Measurements from ENCODE around the gene FAM110C. TPM values are rescaled to one million over a fixed set of nuclear protein-coding genes. Genes with fewer than 3 reads are reported as not detected.
A peak's percentile ranks its signal among the peaks of the same experiment; 100 is the strongest.

The FAM110C gene
- total RNA-seq, 1 experiment from 2014 or later, result 20.6 TPM

- CTCF ChIA-PET, result interaction anchor here (1.0 to 1.2 kb wide), 2 partner anchors 13 to 231 kb away, joined by 3 to 4 read pairs; no protein-coding TSS in a partner anchor
- Mint-ChIP-seq H3K4me1 (ENCODE audit: low read depth, unreplicated experiment) (peaks cover 31% of the 10 kb centered on the region), H3K27ac (ENCODE audit: unreplicated experiment) (peak overlapping the region; percentile 91), H3K36me3 (ENCODE audit: insufficient read depth, unreplicated experiment) (peaks cover 20% of the 10 kb centered on the region), H3K9me3 (ENCODE audit: low read depth, unreplicated experiment) (no peaks in the 10 kb centered on the region), H3K27me3 (ENCODE audit: unreplicated experiment) (no peaks in the 10 kb centered on the region), H3K4me3 (ENCODE audit: low read depth, unreplicated experiment) (no peak overlapping the region)
- BruUV-seq (replicated peaks), result no TSS peak
- peak; percentile 61 for DNase-seq
- intact Hi-C loops (cut with micrococcal nuclease; ENCODE audit: unreplicated experiment), result no loop called here
- no peak for TF ChIP-seq CTCF (IDR thresholded peaks at IDR 0.05; ENCODE audit: unreplicated experiment)
These were observed 12.7 kb downstream of the FAM110C start for GRCh38 chr2:33620-34019.

GRCh38 chr2:32068-32467, 14.2 kb downstream of the FAM110C start:
- peaks cover 10% of the 10 kb centered on the region for H3K36me3 Mint-ChIP-seq (ENCODE audit: insufficient read depth, unreplicated experiment)
- CTCF ChIA-PET, result no interaction called here
- TF ChIP-seq CTCF (IDR thresholded peaks at IDR 0.05; ENCODE audit: unreplicated experiment), result no peak
- DNase-seq, result no peak
- H3K4me3 Mint-ChIP-seq (ENCODE audit: low read depth, unreplicated experiment), result no peak overlapping the region
- no peaks in the 10 kb centered on the region for H3K9me3 Mint-ChIP-seq (ENCODE audit: low read depth, unreplicated experiment)
- no peak overlapping the region for H3K27ac Mint-ChIP-seq (ENCODE audit: unreplicated experiment)
- peaks cover 25% of the 10 kb centered on the region for H3K4me1 Mint-ChIP-seq (ENCODE audit: low read depth, unreplicated experiment)
- intact Hi-C loops (cut with micrococcal nuclease; ENCODE audit: unreplicated experiment), result no loop called here
- no TSS peak for BruUV-seq (replicated peaks)
- no peaks in the 10 kb centered on the region for H3K27me3 Mint-ChIP-seq (ENCODE audit: unreplicated experiment)

- Mint-ChIP-seq H3K36me3 (ENCODE audit: insufficient read depth, unreplicated experiment) (peaks cover 10% of the 10 kb centered on the region), H3K9me3 (ENCODE audit: low read depth, unreplicated experiment) (no peaks in the 10 kb centered on the region), H3K27me3 (ENCODE audit: unreplicated experiment) (no peaks in the 10 kb centered on the region), H3K27ac (ENCODE audit: unreplicated experiment) (no peak overlapping the region), H3K4me1 (ENCODE audit: low read depth, unreplicated experiment) (peaks cover 22% of the 10 kb centered on the region), H3K4me3 (ENCODE audit: low read depth, unreplicated experiment) (no peak overlapping the region)
- TF ChIP-seq CTCF (IDR thresholded peaks at IDR 0.05; ENCODE audit: unreplicated experiment), result no peak
- DNase-seq, result no peak
- BruUV-seq (replicated peaks), result no TSS peak
- intact Hi-C loops (cut with micrococcal nuclease; ENCODE audit: unreplicated experiment), result no loop called here
- CTCF ChIA-PET, result no interaction called here
These were observed 17.1 kb downstream of the FAM110C start for GRCh38 chr2:29253-29652.

GRCh38 chr2:28406-28975, 17.8 kb downstream of the FAM110C start:
- CTCF ChIA-PET, result no interaction called here
- no peak for TF ChIP-seq CTCF (IDR thresholded peaks at IDR 0.05; ENCODE audit: unreplicated experiment)
- DNase-seq, result no peak
- Mint-ChIP-seq H3K27me3 (ENCODE audit: unreplicated experiment) (no peaks in the 10 kb centered on the region), H3K4me1 (ENCODE audit: low read depth, unreplicated experiment) (peaks cover 23% of the 10 kb centered on the region), H3K27ac (ENCODE audit: unreplicated experiment) (no peak overlapping the region), H3K9me3 (ENCODE audit: low read depth, unreplicated experiment) (no peaks in the 10 kb centered on the region), H3K36me3 (ENCODE audit: insufficient read depth, unreplicated experiment) (peaks cover 8% of the 10 kb centered on the region), H3K4me3 (ENCODE audit: low read depth, unreplicated experiment) (no peak overlapping the region)
- no TSS peak for BruUV-seq (replicated peaks)
- intact Hi-C loops (cut with micrococcal nuclease; ENCODE audit: unreplicated experiment), result no loop called here
